GM12872 (cell line): Measurements from ENCODE around the gene WNT7A.
A peak's percentile ranks its signal among the peaks of the same experiment; 100 is the strongest.

ENCODE experiments used
- CTCF ChIP-seq: IDR thresholded peaks from 3 replicates; pipeline ENCODE4 v1.5.1; 2011; ENCODE audit warnings: low read depth, mild to moderate bottlenecking, low read length, moderate library complexity; ENCODE audit not compliant: insufficient read depth

Gene WNT7A

DNA sequence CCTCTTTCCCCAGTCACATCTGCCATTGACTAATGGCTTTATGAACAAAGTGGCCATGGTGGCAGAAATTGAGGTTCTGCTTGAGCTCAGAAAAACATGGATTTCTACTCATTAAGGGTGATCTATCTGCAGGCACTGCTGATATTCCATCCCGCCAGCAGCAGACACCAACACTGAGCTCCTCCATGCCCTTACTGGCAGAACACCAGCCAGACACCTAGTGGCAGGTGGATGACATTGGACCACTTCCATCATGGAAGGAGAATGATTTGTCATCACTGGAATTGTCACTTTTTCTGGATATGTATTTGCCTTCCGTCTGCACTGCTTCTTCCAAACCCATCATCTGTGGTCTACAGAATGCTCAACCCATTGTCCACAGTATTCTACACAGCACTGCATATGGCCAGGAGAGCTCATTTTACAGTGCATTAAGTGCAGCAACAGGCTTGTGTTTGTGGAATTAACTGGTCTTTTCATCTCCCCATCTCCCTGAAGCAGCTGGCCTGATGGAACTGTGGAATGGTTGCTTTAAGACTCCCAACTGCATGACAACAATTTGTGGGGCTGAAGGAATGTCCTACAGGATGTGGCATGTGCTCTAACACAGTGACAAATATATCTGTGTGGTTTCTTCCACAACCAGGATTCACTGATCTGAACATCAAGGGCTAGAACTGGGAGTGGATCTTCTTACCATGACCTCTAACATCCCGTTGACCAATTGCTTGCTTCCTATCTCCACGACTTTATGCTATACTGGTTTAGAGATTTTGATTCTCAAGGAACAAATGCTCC lies 103.4 kb downstream of the WNT7A start:
- TF ChIP-seq CTCF: 0 out of 3 replicates have a peak, but pooled peaks have one; percentile 10

- TF ChIP-seq CTCF: no peak
These were observed 106.8 kb downstream of the WNT7A start for GRCh38 chr3:13772885-13773745.

GRCh38 chr3:13772321-13772745 lies 107.5 kb downstream of the WNT7A start:
- no peak for TF ChIP-seq CTCF

DNA sequence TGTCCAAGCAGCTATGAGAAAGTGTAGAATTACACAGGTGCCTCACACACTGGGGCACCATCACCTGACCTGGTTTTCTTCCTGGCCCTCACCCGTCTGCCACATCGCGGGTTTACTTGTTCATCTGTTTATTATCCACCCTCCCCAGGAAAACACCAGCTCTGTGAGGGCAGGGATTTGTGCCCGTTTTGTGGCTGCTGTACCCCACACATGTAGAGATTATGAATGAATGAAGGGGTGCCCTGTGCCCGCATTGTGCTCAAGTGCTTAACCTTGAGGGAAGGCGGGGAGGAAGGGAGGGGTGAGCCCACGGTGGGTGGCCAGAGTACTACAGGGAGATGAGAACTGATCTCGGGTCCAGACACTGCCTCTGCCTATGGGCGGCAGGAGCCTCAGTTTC lies 108.4 kb downstream of the WNT7A start:
- no peak for TF ChIP-seq CTCF

DNA sequence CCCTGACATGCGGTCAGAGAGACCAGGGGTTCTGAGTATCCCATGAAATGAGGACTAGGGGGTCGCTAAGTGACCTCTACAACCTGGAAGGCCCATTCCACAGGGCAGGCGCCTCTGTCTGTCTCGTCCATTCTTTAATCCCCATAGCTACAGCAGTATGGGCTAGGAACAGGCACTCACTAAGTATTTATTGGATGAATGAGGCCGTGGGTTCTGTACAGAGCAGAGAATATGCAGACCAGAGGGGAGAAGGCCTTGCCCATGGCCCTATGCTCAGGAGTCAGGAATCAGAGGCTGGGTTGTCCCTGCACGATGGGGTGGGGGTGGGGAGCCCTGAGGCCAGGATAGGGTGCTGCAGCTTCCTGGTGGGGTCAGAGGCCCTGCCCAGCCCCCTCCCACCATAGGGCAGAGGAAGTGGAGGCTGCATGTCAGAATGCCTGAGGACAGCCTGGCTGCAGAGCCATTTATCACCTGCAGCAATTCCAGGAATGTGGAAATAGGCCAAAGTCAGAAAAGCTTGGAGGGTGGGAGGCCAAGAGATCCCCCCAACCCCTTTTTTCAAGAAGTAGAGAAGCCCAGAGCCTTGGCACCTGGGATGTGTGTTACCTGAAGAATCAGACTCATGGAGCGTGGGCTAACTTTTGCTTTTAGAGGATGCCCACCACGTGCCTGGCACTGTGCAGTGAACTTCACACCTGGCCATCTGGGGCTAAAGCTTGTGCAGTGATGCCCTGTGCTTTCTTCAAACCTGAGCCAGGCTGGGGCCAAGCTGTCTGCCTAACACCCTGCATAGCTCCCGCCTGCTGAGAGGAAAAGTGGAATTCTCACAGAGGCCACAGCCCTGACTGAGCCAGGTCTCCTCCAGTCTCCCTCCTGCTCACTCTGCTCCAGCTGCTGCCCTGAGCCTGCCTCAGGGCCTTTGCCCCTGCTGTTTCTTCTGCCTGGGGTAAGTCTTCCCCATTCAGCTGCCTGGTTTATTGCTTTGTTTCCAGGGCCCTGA lies 109.4 kb downstream of the WNT7A start:
- TF ChIP-seq CTCF: no peak

GRCh38 chr3:13769422-13769821 lies 110.4 kb downstream of the WNT7A start:
- TF ChIP-seq CTCF: no peak
